ENCODE data around the gene C1QTNF8.

DNA sequence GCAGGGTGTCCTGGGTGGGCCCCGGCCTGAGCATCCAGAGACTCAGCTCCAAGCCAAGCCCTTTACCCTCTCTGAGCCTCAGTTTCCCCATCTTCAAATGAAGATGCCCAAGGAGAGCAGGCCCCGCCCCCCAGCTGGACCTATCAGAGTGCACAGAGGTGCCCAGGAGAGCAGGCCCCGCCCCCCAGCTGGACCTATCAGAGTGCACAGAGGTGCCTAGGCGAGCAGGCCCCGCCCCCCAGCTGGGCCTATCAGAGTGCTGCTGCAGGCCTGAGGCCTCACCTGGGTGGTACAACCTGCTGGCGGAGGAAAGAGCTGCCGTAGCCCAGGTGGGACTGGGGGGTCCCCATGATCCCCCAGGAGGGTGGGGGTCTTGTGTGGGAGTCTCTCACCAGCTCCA is 26.9 kb downstream of the C1QTNF8 start:
- TF ChIP-seq POLR2A (IDR thresholded peaks at IDR 0.05; ENCODE audit: low read depth, low read length) (no peak), POLR2AphosphoS5 (IDR thresholded peaks at IDR 0.05; ENCODE audit: low read depth, low read length) (no peak)

Data from GM12892 (cell line).